HepG2 (cell line): Measurements from ENCODE around the gene PIP5KL1. TPM values are rescaled to one million over a fixed set of nuclear protein-coding genes. Genes with fewer than 3 reads are reported as not detected.

Experiments used
- AKAP8 ChIP-seq: sonication (generic); formaldehyde crosslinking; IDR thresholded peaks from 2 replicates; pipeline ENCODE4 v1.5.1; 2020; ENCODE audit warnings: mild to moderate bottlenecking, missing genetic modification reagents
- ASH2L ChIP-seq: fragments of 300-600, 200-600 bp; sonication (generic); IDR thresholded peaks from 2 replicates; pipeline ENCODE4 v1.7.0; 2017; ENCODE audit warnings: low read depth, mild to moderate bottlenecking, moderate library complexity, mixed read lengths, low read length; ENCODE audit not compliant: insufficient read length
- ETV5 ChIP-seq: IDR thresholded peaks from 2 replicates; pipeline ENCODE4 v1.6.1; 2018; ENCODE audit warnings: missing biosample characterization, missing genetic modification reagents, inconsistent platforms, borderline replicate concordance
- HNRNPUL1 ChIP-seq: fragments of 200-400 bp; formaldehyde crosslinking; IDR thresholded peaks from 2 replicates; pipeline ENCODE4 v1.6.1; 2017; ENCODE audit warnings: low read depth, mild to moderate bottlenecking, low read length, moderate library complexity
- KDM2A ChIP-seq: sonication (generic); formaldehyde crosslinking; IDR thresholded peaks from 2 replicates; pipeline ENCODE4 v1.4.0; 2020; ENCODE audit warnings: low read depth, missing genetic modification reagents, borderline replicate concordance
- MIXL1 ChIP-seq: IDR thresholded peaks from 2 replicates; pipeline ENCODE4 v1.6.1; 2016
- NFKB2 ChIP-seq: sonication (generic); formaldehyde crosslinking; IDR thresholded peaks from 2 replicates; pipeline ENCODE4 v1.4.0; 2020; ENCODE audit warnings: missing genetic modification reagents, borderline replicate concordance
- NRL ChIP-seq: sonication (generic); formaldehyde crosslinking; IDR thresholded peaks from 2 replicates; pipeline ENCODE4 v1.5.0; 2020; ENCODE audit warnings: missing genetic modification reagents, mild to moderate bottlenecking, moderate library complexity, borderline replicate concordance
- ONECUT2 ChIP-seq: sonication (generic); formaldehyde crosslinking; IDR thresholded peaks from 2 replicates; pipeline ENCODE4 v1.4.0; 2020; ENCODE audit warnings: missing genetic modification reagents
- RAD51 ChIP-seq: fragments of 450-650 bp; IDR thresholded peaks from 2 replicates; pipeline ENCODE4 v1.6.1; 2016; ENCODE audit warnings: borderline replicate concordance
- TAF1 ChIP-seq: sonication (generic); formaldehyde crosslinking; IDR thresholded peaks from 2 replicates; pipeline ENCODE4 v1.4.0; 2020; ENCODE audit warnings: missing genetic modification reagents
- TCF7 ChIP-seq: sonication (generic); IDR thresholded peaks from 2 replicates; pipeline ENCODE4 v1.6.1; 2016; ENCODE audit warnings: antibody characterized with exemption, low read depth
- TEAD3 ChIP-seq: optimal IDR thresholded peaks from 2 replicates; pipeline ENCODE3; 2016; ENCODE audit warnings: borderline replicate concordance
- TMF1 ChIP-seq: sonication (generic); formaldehyde crosslinking; IDR thresholded peaks from 2 replicates; pipeline ENCODE4 v1.8.1; 2022; ENCODE audit warnings: low read depth, missing genetic modification reagents
- YEATS2 ChIP-seq: sonication (generic); formaldehyde crosslinking; IDR thresholded peaks from 2 replicates; pipeline ENCODE4 v1.4.0; 2020; ENCODE audit warnings: missing genetic modification reagents, borderline replicate concordance
- ZNF317 ChIP-seq: sonication (generic); formaldehyde crosslinking; IDR thresholded peaks from 2 replicates; pipeline ENCODE4 v1.5.0; 2020; ENCODE audit warnings: mild to moderate bottlenecking, missing genetic modification reagents
- ZNF496 ChIP-seq: sonication (generic); formaldehyde crosslinking; IDR thresholded peaks from 2 replicates; pipeline ENCODE4 v1.8.1; 2023; ENCODE audit warnings: mild to moderate bottlenecking, moderate library complexity, missing genetic modification reagents; ENCODE audit not compliant: insufficient replicate concordance
- ZNF780A ChIP-seq: sonication (generic); formaldehyde crosslinking; IDR thresholded peaks from 2 replicates; pipeline ENCODE4 v1.8.0; 2022; ENCODE audit warnings: mild to moderate bottlenecking, missing genetic modification reagents, moderate library complexity
- polyA plus RNA-seq, 8 experiments: library from polyadenylated mRNA; depleted of rRNA in 3 of 8; stranded (reverse) in 7 of 8; unstranded in 1 of 8; fragments of >200 nt; fragmentation: Illumina TruSeq in 4 of 8; extraction: Trizol in 4 of 8; gene quantifications; 2 replicates each; pipeline versions ENCODE4 v1.2.1 to v1.2.3, GENCODE V29; 2011 to 2016; ENCODE audit warnings: low read depth in 4 of 8, missing spikeins in 1 of 8, mixed read lengths in 1 of 8; ENCODE audit not compliant: insufficient read depth in 1 of 8
- total RNA-seq, 5 experiments: library from RNA; depleted of rRNA; stranded (reverse); fragments of >200 nt; fragmentation: Illumina TruSeq; extraction: Trizol; gene quantifications; 2 replicates each; pipeline ENCODE4 v1.2.3, GENCODE V29; 2016; ENCODE audit warnings: low read depth in 1 of 5
- TF ChIP-seq, protein P1 (sequence below): sonication (generic); formaldehyde crosslinking; IDR thresholded peaks from 2 replicates; pipeline ENCODE4 v1.4.0; 2020; ENCODE audit warnings: missing genetic modification reagents, borderline replicate concordance
- TF ChIP-seq, protein P2 (sequence below): sonication (generic); formaldehyde crosslinking; IDR thresholded peaks from 2 replicates; pipeline ENCODE4 v1.4.0; 2020; ENCODE audit warnings: mild to moderate bottlenecking, missing genetic modification reagents
- TF ChIP-seq, protein P3 (sequence below): sonication (generic); formaldehyde crosslinking; conservative IDR thresholded peaks from 2 replicates; pipeline ENCODE4 v1.4.0; 2020; ENCODE audit warnings: mild to moderate bottlenecking, missing genetic modification reagents, moderate library complexity
- TF ChIP-seq, protein P4 (sequence below): sonication (generic); formaldehyde crosslinking; IDR thresholded peaks from 2 replicates; pipeline ENCODE4 v1.4.0; 2020; ENCODE audit warnings: missing genetic modification reagents

The PIP5KL1 gene
- total and polyA plus RNA-seq, 2 of the 13 experiments (the other 11 are each of a cell fraction or from before 2014, with no cell fraction given): 0.20 to 0.49 TPM

DNA sequence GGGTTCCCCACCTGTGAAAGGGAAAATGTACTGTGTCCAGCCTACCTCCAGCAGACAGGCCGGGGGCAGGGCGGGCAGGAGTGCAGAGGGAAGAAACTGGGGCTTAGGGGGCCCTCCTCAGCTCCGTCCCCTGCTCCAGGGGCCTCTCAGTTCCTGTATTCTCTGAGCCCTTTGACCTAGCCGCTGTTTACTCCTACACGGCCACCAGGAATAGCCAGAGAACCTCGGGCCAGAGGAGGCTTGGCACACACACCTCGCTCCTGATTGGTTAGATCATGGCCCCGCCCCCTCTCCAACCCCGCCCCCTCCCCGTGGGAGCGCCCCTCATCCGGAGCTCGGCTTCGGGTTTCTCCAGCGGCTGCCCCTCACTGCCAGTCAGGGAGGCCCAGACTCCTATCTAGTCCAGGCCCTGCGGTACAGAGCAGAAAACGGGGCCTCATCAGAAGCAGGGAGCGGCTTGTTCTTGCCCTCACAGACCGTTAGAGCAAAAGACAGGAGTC is 33.3 kb downstream of the PIP5KL1 start (continued):
- TF ChIP-seq YEATS2 (CRISPR knock-in tag) (peak; percentile 68; the same call in 1 of the 2 replicates), ETV5 (CRISPR knock-in tag) (peak; percentile 84), NRL (CRISPR knock-in tag) (no peak), RAD51 (no peak), KDM2A (peak; percentile 41; the same call in 1 of the 2 replicates), NFKB2 (CRISPR knock-in tag) (peak; percentile 15; the same call in 1 of the 2 replicates), TAF1 (peak; percentile 65), MIXL1 (peak; percentile 25; the same call in 1 of the 2 replicates), ONECUT2 (CRISPR knock-in tag) (no peak), TMF1 (CRISPR knock-in tag) (0 out of 2 replicates have a peak, but pooled peaks have one; percentile 18), TEAD3 (peak; percentile 6), ZNF780A (CRISPR knock-in tag) (no peak), ASH2L (peak; percentile 32), HNRNPUL1 (no peak), ZNF496 (no peak), TCF7 (peak; percentile 74), ZNF317 (CRISPR knock-in tag) (0 out of 2 replicates have a peak, but pooled peaks have one; percentile 37), AKAP8 (CRISPR knock-in tag) (peak; percentile 75; the same call in 1 of the 2 replicates)
- TF ChIP-seq, protein P1, sequence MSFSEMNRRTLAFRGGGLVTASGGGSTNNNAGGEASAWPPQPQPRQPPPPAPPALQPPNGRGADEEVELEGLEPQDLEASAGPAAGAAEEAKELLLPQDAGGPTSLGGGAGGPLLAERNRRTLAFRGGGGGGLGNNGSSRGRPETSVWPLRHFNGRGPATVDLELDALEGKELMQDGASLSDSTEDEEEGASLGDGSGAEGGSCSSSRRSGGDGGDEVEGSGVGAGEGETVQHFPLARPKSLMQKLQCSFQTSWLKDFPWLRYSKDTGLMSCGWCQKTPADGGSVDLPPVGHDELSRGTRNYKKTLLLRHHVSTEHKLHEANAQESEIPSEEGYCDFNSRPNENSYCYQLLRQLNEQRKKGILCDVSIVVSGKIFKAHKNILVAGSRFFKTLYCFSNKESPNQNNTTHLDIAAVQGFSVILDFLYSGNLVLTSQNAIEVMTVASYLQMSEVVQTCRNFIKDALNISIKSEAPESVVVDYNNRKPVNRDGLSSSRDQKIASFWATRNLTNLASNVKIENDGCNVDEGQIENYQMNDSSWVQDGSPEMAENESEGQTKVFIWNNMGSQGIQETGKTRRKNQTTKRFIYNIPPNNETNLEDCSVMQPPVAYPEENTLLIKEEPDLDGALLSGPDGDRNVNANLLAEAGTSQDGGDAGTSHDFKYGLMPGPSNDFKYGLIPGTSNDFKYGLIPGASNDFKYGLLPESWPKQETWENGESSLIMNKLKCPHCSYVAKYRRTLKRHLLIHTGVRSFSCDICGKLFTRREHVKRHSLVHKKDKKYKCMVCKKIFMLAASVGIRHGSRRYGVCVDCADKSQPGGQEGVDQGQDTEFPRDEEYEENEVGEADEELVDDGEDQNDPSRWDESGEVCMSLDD: peak; percentile 79; the same call in 1 of the 2 replicates
- TF ChIP-seq, protein P2, sequence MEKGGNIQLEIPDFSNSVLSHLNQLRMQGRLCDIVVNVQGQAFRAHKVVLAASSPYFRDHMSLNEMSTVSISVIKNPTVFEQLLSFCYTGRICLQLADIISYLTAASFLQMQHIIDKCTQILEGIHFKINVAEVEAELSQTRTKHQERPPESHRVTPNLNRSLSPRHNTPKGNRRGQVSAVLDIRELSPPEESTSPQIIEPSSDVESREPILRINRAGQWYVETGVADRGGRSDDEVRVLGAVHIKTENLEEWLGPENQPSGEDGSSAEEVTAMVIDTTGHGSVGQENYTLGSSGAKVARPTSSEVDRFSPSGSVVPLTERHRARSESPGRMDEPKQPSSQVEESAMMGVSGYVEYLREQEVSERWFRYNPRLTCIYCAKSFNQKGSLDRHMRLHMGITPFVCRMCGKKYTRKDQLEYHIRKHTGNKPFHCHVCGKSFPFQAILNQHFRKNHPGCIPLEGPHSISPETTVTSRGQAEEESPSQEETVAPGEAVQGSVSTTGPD (CRISPR knock-in tag): 0 out of 2 replicates have a peak, but pooled peaks have one; percentile 23
- TF ChIP-seq, protein P3, sequence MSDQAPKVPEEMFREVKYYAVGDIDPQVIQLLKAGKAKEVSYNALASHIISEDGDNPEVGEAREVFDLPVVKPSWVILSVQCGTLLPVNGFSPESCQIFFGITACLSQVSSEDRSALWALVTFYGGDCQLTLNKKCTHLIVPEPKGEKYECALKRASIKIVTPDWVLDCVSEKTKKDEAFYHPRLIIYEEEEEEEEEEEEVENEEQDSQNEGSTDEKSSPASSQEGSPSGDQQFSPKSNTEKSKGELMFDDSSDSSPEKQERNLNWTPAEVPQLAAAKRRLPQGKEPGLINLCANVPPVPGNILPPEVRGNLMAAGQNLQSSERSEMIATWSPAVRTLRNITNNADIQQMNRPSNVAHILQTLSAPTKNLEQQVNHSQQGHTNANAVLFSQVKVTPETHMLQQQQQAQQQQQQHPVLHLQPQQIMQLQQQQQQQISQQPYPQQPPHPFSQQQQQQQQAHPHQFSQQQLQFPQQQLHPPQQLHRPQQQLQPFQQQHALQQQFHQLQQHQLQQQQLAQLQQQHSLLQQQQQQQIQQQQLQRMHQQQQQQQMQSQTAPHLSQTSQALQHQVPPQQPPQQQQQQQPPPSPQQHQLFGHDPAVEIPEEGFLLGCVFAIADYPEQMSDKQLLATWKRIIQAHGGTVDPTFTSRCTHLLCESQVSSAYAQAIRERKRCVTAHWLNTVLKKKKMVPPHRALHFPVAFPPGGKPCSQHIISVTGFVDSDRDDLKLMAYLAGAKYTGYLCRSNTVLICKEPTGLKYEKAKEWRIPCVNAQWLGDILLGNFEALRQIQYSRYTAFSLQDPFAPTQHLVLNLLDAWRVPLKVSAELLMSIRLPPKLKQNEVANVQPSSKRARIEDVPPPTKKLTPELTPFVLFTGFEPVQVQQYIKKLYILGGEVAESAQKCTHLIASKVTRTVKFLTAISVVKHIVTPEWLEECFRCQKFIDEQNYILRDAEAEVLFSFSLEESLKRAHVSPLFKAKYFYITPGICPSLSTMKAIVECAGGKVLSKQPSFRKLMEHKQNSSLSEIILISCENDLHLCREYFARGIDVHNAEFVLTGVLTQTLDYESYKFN (CRISPR knock-in tag): peak; percentile 94
- TF ChIP-seq, protein P4, sequence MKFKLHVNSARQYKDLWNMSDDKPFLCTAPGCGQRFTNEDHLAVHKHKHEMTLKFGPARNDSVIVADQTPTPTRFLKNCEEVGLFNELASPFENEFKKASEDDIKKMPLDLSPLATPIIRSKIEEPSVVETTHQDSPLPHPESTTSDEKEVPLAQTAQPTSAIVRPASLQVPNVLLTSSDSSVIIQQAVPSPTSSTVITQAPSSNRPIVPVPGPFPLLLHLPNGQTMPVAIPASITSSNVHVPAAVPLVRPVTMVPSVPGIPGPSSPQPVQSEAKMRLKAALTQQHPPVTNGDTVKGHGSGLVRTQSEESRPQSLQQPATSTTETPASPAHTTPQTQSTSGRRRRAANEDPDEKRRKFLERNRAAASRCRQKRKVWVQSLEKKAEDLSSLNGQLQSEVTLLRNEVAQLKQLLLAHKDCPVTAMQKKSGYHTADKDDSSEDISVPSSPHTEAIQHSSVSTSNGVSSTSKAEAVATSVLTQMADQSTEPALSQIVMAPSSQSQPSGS (CRISPR knock-in tag): peak; percentile 49
